ENCODE measurements around the gene CD151. TPM values are rescaled to one million over a fixed set of nuclear protein-coding genes. Genes with fewer than 3 reads are reported as not detected.

The CD151 gene
- total and polyA plus RNA-seq, 2 experiments from 2014 or later: 248 to 356 TPM

- DNase-seq (ENCODE audit: low spot score): no peak
- no peak overlapping the region for H3K4me3 ChIP-seq
- no peaks in the 10 kb centered on the region for H3K27me3 ChIP-seq
- no peaks in the 10 kb centered on the region for H4K20me1 ChIP-seq (ENCODE audit: insufficient read depth, poor library complexity, severe bottlenecking)
- no peaks in the 10 kb centered on the region for H3K79me2 ChIP-seq
- H2AFZ ChIP-seq: no peak overlapping the region
- no peaks in the 10 kb centered on the region for H3K36me3 ChIP-seq (replicated peaks; ENCODE audit: insufficient read depth, low read depth)
- H3K27ac ChIP-seq: no peak overlapping the region
- H3K4me2 ChIP-seq: no peak overlapping the region
- H3K9me2 ChIP-seq (replicated peaks; ENCODE audit: insufficient read depth): no peaks in the 10 kb centered on the region
- TF ChIP-seq EZH2 (IDR thresholded peaks at IDR 0.05; ENCODE audit: borderline replicate concordance) (no peak), EZH2phosphoT487 (IDR thresholded peaks at IDR 0.05; ENCODE audit: low read depth, severe bottlenecking, unreplicated experiment) (no peak), CTCF (IDR thresholded peaks at IDR 0.05; ENCODE audit: poor library complexity) (no peak)
- WGBS (ENCODE audit: low lambda C conversion rate, missing lambda C conversion rate): 95% methylated on average over 8 of the region's 8 CpGs
- no peaks in the 10 kb centered on the region for H3K9me3 ChIP-seq (ENCODE audit: low read depth)
- H3K4me1 ChIP-seq (ENCODE audit: insufficient read depth): peaks cover 9% of the 10 kb centered on the region
These were observed 35.2 kb downstream of the CD151 start for GRCh38 chr11:867856-868358.

- no peak overlapping the region for H2AFZ ChIP-seq
- no peak overlapping the region for H3K4me3 ChIP-seq
- peaks cover 4% of the 10 kb centered on the region for H3K4me1 ChIP-seq (ENCODE audit: insufficient read depth)
- DNase-seq (ENCODE audit: low spot score): no peak
- TF ChIP-seq EZH2 (IDR thresholded peaks at IDR 0.05; ENCODE audit: borderline replicate concordance) (no peak), CTCF (IDR thresholded peaks at IDR 0.05; ENCODE audit: poor library complexity) (no peak), EZH2phosphoT487 (IDR thresholded peaks at IDR 0.05; ENCODE audit: low read depth, severe bottlenecking, unreplicated experiment) (no peak)
- no peaks in the 10 kb centered on the region for H4K20me1 ChIP-seq (ENCODE audit: insufficient read depth, poor library complexity, severe bottlenecking)
- no peak overlapping the region for H3K27ac ChIP-seq
- no peaks in the 10 kb centered on the region for H3K27me3 ChIP-seq
- no peaks in the 10 kb centered on the region for H3K79me2 ChIP-seq
- no peaks in the 10 kb centered on the region for H3K36me3 ChIP-seq (replicated peaks; ENCODE audit: insufficient read depth, low read depth)
- no peaks in the 10 kb centered on the region for H3K9me2 ChIP-seq (replicated peaks; ENCODE audit: insufficient read depth)
- no peak overlapping the region for H3K4me2 ChIP-seq
- H3K9me3 ChIP-seq (ENCODE audit: low read depth): no peaks in the 10 kb centered on the region
- WGBS (ENCODE audit: low lambda C conversion rate, missing lambda C conversion rate): 93% methylated on average over 17 of the region's 17 CpGs
These were observed 35.6 kb downstream of the CD151 start for GRCh38 chr11:868394-868793.

- H3K9me3 ChIP-seq (ENCODE audit: low read depth): no peaks in the 10 kb centered on the region
- H3K4me1 ChIP-seq (ENCODE audit: insufficient read depth): peaks cover under 1% of the 10 kb centered on the region
- no peak for DNase-seq (ENCODE audit: low spot score)
- H4K20me1 ChIP-seq (ENCODE audit: insufficient read depth, poor library complexity, severe bottlenecking): no peaks in the 10 kb centered on the region
- H3K4me3 ChIP-seq: no peak overlapping the region
- TF ChIP-seq CTCF (IDR thresholded peaks at IDR 0.05; ENCODE audit: poor library complexity): no peak
- no peak for TF ChIP-seq EZH2 (IDR thresholded peaks at IDR 0.05; ENCODE audit: borderline replicate concordance)
- no peak for TF ChIP-seq EZH2phosphoT487 (IDR thresholded peaks at IDR 0.05; ENCODE audit: low read depth, severe bottlenecking, unreplicated experiment)
- no peaks in the 10 kb centered on the region for H3K9me2 ChIP-seq (replicated peaks; ENCODE audit: insufficient read depth)
- no peak overlapping the region for H2AFZ ChIP-seq
- no peak overlapping the region for H3K27ac ChIP-seq
- H3K27me3 ChIP-seq: no peaks in the 10 kb centered on the region
- H3K79me2 ChIP-seq: no peaks in the 10 kb centered on the region
- WGBS (ENCODE audit: low lambda C conversion rate, missing lambda C conversion rate): 95% methylated on average over 12 of the region's 12 CpGs
- no peak overlapping the region for H3K4me2 ChIP-seq
- H3K36me3 ChIP-seq (replicated peaks; ENCODE audit: insufficient read depth, low read depth): no peaks in the 10 kb centered on the region
These were observed 36.0 kb downstream of the CD151 start for GRCh38 chr11:868802-869201.
